T-helper 1 cell treated with Interleukin-12 subunit alpha and Interleukin-12 subunit beta and Interleukin-4 antibody, amounts not matched to agents 30 ng/mL and 1 ng/mL, for 36 hours (primary cell): Measurements from ENCODE around the gene RHCE. TPM values are rescaled to one million over a fixed set of nuclear protein-coding genes. Genes with fewer than 3 reads are reported as not detected.
"Not testable (repeated sequence)": the region's sequence is repeated elsewhere in the genome, so short reads cannot be mapped to it uniquely, and the experiment has no call there.

Experiments used
- intact Hi-C: fragments of 100-400 bp; cut with micrococcal nuclease; formaldehyde crosslinking; loops from one replicate; pipeline ENCODE4 v1.15.1; 2024
- total RNA-seq: library from RNA; stranded (reverse); gene quantifications from 2 replicates; pipeline ENCODE4 v1.2.3, GENCODE V29; 2022

The RHCE gene
- total RNA-seq: 0.22 TPM in 1 of 2 replicates, not detected in the other

- intact Hi-C loops: not testable (repeated sequence)
Measured at GRCh38 chr1:25420715-25421114, at the start of gene RHCE. Gene RHCE (minus strand): TSS chr1:25420825. CDS start chr1:25420786, 39 bp downstream.

- intact Hi-C loops: no loop called here
Measured at GRCh38 chr1:25469177-25469576, 48.6 kb upstream of the RHCE start.

GRCh38 chr1:25468033-25468432 lies 47.4 kb upstream of the RHCE start:
- intact Hi-C loops: no loop called here

GRCh38 chr1:25467616-25468015 lies 47.0 kb upstream of the RHCE start:
- intact Hi-C loops: loop anchor here (2.0 kb wide), 1 partner anchor 21 kb away; no protein-coding TSS in a partner anchor

GRCh38 chr1:25467193-25467592 lies 46.6 kb upstream of the RHCE start:
- intact Hi-C loops: loop anchor here (2.0 kb wide), 1 partner anchor 20 kb away; no protein-coding TSS in a partner anchor

- intact Hi-C loops: no loop called here
Measured at GRCh38 chr1:25462732-25463131, 42.1 kb upstream of the RHCE start.

- intact Hi-C loops: no loop called here
Measured at GRCh38 chr1:25461849-25462248, 41.2 kb upstream of the RHCE start.

- intact Hi-C loops: not testable (repeated sequence)
Measured at GRCh38 chr1:25460816-25461215, 40.2 kb upstream of the RHCE start.

- intact Hi-C loops: no loop called here
Measured at GRCh38 chr1:25460020-25460419, 39.4 kb upstream of the RHCE start.

- intact Hi-C loops: no loop called here
Measured at GRCh38 chr1:25458541-25459298, 38.1 kb upstream of the RHCE start.

GRCh38 chr1:25456502-25456901 lies 35.9 kb upstream of the RHCE start:
- intact Hi-C loops: no loop called here

GRCh38 chr1:25451908-25452307 lies 31.3 kb upstream of the RHCE start:
- intact Hi-C loops: no loop called here

- intact Hi-C loops: no loop called here
Measured at GRCh38 chr1:25450891-25451290, 30.3 kb upstream of the RHCE start.

GRCh38 chr1:25447547-25447946 lies 26.9 kb upstream of the RHCE start:
- intact Hi-C loops: loop anchor here (1.0 to 2.0 kb wide), 3 partner anchors 12 to 19 kb away; partner anchors contain the start of gene MACO1

- intact Hi-C loops: loop anchor here (2.0 kb wide), 1 partner anchor 21 kb away; no protein-coding TSS in a partner anchor
Measured at GRCh38 chr1:25445993-25446538, 25.4 kb upstream of the RHCE start.

GRCh38 chr1:25444604-25445003 lies 24.0 kb upstream of the RHCE start:
- intact Hi-C loops: not testable (repeated sequence)

GRCh38 chr1:25443030-25443699 lies 22.5 kb upstream of the RHCE start:
- intact Hi-C loops: no loop called here

GRCh38 chr1:25442178-25442577 lies 21.6 kb upstream of the RHCE start:
- intact Hi-C loops: no loop called here

- intact Hi-C loops: loop anchor here (5.0 to 10.0 kb wide), 2 partner anchors 48 to 1036 kb away; partner anchors contain the start of gene HMGN2
Measured at GRCh38 chr1:25439287-25439686, 18.7 kb upstream of the RHCE start.

- intact Hi-C loops: loop anchor here (5.0 to 10.0 kb wide), 2 partner anchors 50 to 1037 kb away; partner anchors contain the start of gene HMGN2
Measured at GRCh38 chr1:25437672-25438071, 17.0 kb upstream of the RHCE start.

GRCh38 chr1:25435397-25436108 lies 14.9 kb upstream of the RHCE start:
- intact Hi-C loops: loop anchor here (1.0 to 10.0 kb wide), 3 partner anchors 12 to 1039 kb away; partner anchors contain the start of gene HMGN2
